ENCODE data around the gene RHNO1.
"Not testable (repeated sequence)": the region's sequence is repeated elsewhere in the genome, so short reads cannot be mapped to it uniquely, and the experiment has no call there.

Gene RHNO1

GRCh38 chr12:2858944-2859421, 18.0 kb upstream of the RHNO1 start:
- DNase-seq (ENCODE audit: low spot score): no peak

- no peak for DNase-seq (ENCODE audit: low spot score)
Measured at GRCh38 chr12:2860170-2860569, 16.9 kb upstream of the RHNO1 start.

GRCh38 chr12:2862876-2863275, 14.1 kb upstream of the RHNO1 start:
- no peak for DNase-seq (ENCODE audit: low spot score)

- DNase-seq (ENCODE audit: low spot score): not testable (repeated sequence)
Measured at GRCh38 chr12:2863402-2863801, 13.6 kb upstream of the RHNO1 start.

GRCh38 chr12:2864198-2864597, 12.8 kb upstream of the RHNO1 start:
- DNase-seq (ENCODE audit: low spot score): no peak

- not testable (repeated sequence) for DNase-seq (ENCODE audit: low spot score)
Measured at GRCh38 chr12:2868986-2869632, 7.9 kb upstream of the RHNO1 start.

- no peak for DNase-seq (ENCODE audit: low spot score)
Measured at GRCh38 chr12:2876431-2877046, 484 bp upstream of the RHNO1 start.

- DNase-seq (ENCODE audit: low spot score): peak; percentile 32
Measured at GRCh38 chr12:2877953-2878732, 1.1 kb downstream of the RHNO1 start.

GRCh38 chr12:2879853-2880252, 2.8 kb downstream of the RHNO1 start:
- peak; percentile 45 for DNase-seq (ENCODE audit: low spot score)

GRCh38 chr12:2884810-2885209, 7.8 kb downstream of the RHNO1 start:
- DNase-seq (ENCODE audit: low spot score): no peak

- DNase-seq (ENCODE audit: low spot score): no peak
Measured at GRCh38 chr12:2886768-2887450, 9.9 kb downstream of the RHNO1 start.

GRCh38 chr12:2890001-2890387, 13.0 kb downstream of the RHNO1 start:
- no peak for DNase-seq (ENCODE audit: low spot score)

- peak; percentile 99 for DNase-seq (ENCODE audit: low spot score)
Measured at GRCh38 chr12:2890388-2891239, 13.6 kb downstream of the RHNO1 start, which contains the start of gene TULP3. TULP3 (plus strand) TSS chr12:2890891; CDS start chr12:2890948, 57 bp downstream.

GRCh38 chr12:2891240-2892053, 14.4 kb downstream of the RHNO1 start:
- peak; percentile 59 for DNase-seq (ENCODE audit: low spot score)

- no peak for DNase-seq (ENCODE audit: low spot score)
Measured at GRCh38 chr12:2892246-2892645, 15.2 kb downstream of the RHNO1 start.

- no peak for DNase-seq (ENCODE audit: low spot score)
Measured at GRCh38 chr12:2893007-2893406, 16.0 kb downstream of the RHNO1 start.

- DNase-seq (ENCODE audit: low spot score): no peak
Measured at GRCh38 chr12:2895051-2895451, 18.0 kb downstream of the RHNO1 start.

- no peak for DNase-seq (ENCODE audit: low spot score)
Measured at GRCh38 chr12:2895511-2895910, 18.5 kb downstream of the RHNO1 start.

GRCh38 chr12:2897418-2897817, 20.4 kb downstream of the RHNO1 start:
- no peak for DNase-seq (ENCODE audit: low spot score)

GRCh38 chr12:2900642-2901041, 23.6 kb downstream of the RHNO1 start:
- DNase-seq (ENCODE audit: low spot score): no peak

Measured in hematopoietic multipotent progenitor cell treated with erythropoietin and hydrocortisone succinate and interleukin-3 and kit ligand, for 17 days (in vitro differentiated cells).